GM11168 (cell line): ENCODE data around the gene IFNL2.

ENCODE experiments used
- in situ Hi-C: fragments of 300-500 bp; cut with MboI; formaldehyde crosslinking; loops from one replicate; pipeline ENCODE4 v1.12.0; 2022; ENCODE audit warnings: low sequenced_read_pairs; ENCODE audit not compliant: unreplicated experiment

IFNL2 gene

GRCh38 chr19:39314016-39314728 lies 46.0 kb downstream of the IFNL2 start:
- in situ Hi-C loops: no loop called here

GRCh38 chr19:39315933-39316332 lies 47.7 kb downstream of the IFNL2 start:
- in situ Hi-C loops: loop anchor here (5.0 kb wide), 2 partner anchors 84 to 194 kb away; no protein-coding TSS in a partner anchor

GRCh38 chr19:39316627-39317321 lies 48.6 kb downstream of the IFNL2 start:
- in situ Hi-C loops: loop anchor here (5.0 kb wide), 2 partner anchors 84 to 194 kb away; no protein-coding TSS in a partner anchor

- in situ Hi-C loops: loop anchor here (5.0 kb wide), 2 partner anchors 85 to 195 kb away; no protein-coding TSS in a partner anchor
Observed at GRCh38 chr19:39317476-39317875, 49.3 kb downstream of the IFNL2 start.

- in situ Hi-C loops: loop anchor here (5.0 kb wide), 2 partner anchors 86 to 196 kb away; no protein-coding TSS in a partner anchor
Observed at GRCh38 chr19:39318071-39318470, 49.9 kb downstream of the IFNL2 start.

- in situ Hi-C loops: loop anchor here (5.0 kb wide), 2 partner anchors 86 to 196 kb away; no protein-coding TSS in a partner anchor
Observed at GRCh38 chr19:39318690-39319089, 50.5 kb downstream of the IFNL2 start.

GRCh38 chr19:39319098-39319891 lies 51.1 kb downstream of the IFNL2 start:
- in situ Hi-C loops: loop anchor here (5.0 kb wide), 2 partner anchors 87 to 197 kb away; no protein-coding TSS in a partner anchor
